Omental fat pad (tissue), 4 donors: Measurements from ENCODE around the gene LRRC8B. TPM values are rescaled to one million over a fixed set of nuclear protein-coding genes. Genes with fewer than 3 reads are reported as not detected.
A peak's percentile ranks its signal among the peaks of the same experiment; 100 is the strongest.
"Not testable (repeated sequence)": the region's sequence is repeated elsewhere in the genome, so short reads cannot be mapped to it uniquely, and the experiment has no call there.

Experiments
- ATAC-seq: fragments of 150-250 bp; one replicate; pipeline ENCODE4 v1.9.1; 2016; ENCODE audit warnings: mild to moderate bottlenecking, moderate library complexity; ENCODE audit not compliant: low FRiP score
- DNase-seq: peaks from one replicate; pipeline ENCODE4 v3.0.0-alpha.2; 2019; ENCODE audit warnings: low spot score
- CTCF ChIP-seq, 3 donors: fragments of 450-650 bp; IDR thresholded peaks; one replicate each; pipeline ENCODE4 v1.5.1; 2016 to 2017; ENCODE audit warnings: antibody characterized with exemption in 3 of 3, mild to moderate bottlenecking in 3 of 3, moderate library complexity in 2 of 3
- total RNA-seq, 4 donors: library from RNA; depleted of rRNA; stranded (reverse); fragments of >200 nt; gene quantifications; one replicate each; pipeline ENCODE4 v1.1.0, GENCODE V29; 2016

LRRC8B gene
- total RNA-seq, 4 donors from 2014 or later: 5.7 to 30.3 (median 10.7) TPM

- ATAC-seq: no peak
- no peak for TF ChIP-seq CTCF (IDR thresholded peaks at IDR 0.05)
- no peak for DNase-seq
Measured at GRCh38 chr1:89627596-89627962, 103.0 kb downstream of the LRRC8B start.

GRCh38 chr1:89629146-89629545, 104.5 kb downstream of the LRRC8B start:
- TF ChIP-seq CTCF (IDR thresholded peaks at IDR 0.05): no peak
- no peak for DNase-seq
- no peak for ATAC-seq

GRCh38 chr1:89629600-89629999, 105.0 kb downstream of the LRRC8B start:
- not testable (repeated sequence) for ATAC-seq, DNase-seq

- ATAC-seq (no peak), DNase-seq (no peak)
- no peak for TF ChIP-seq CTCF (IDR thresholded peaks at IDR 0.05)
Measured at GRCh38 chr1:89630048-89630447, 105.4 kb downstream of the LRRC8B start.

- no peak for TF ChIP-seq CTCF (IDR thresholded peaks at IDR 0.05)
- DNase-seq (no peak), ATAC-seq (no peak)
Measured at GRCh38 chr1:89631816-89632656, 107.4 kb downstream of the LRRC8B start.

GRCh38 chr1:89632657-89633247, 108.1 kb downstream of the LRRC8B start, which contains the start of gene LRRC8C:
TSS of gene LRRC8C (plus strand) at chr1:89633120. CDS start at chr1:89686474, 53,354 bp downstream.
- ATAC-seq (peak; percentile 95), DNase-seq (peak; percentile 26)
- peak in 1 of 3 donors; percentile 22 for TF ChIP-seq CTCF (IDR thresholded peaks at IDR 0.05)

GRCh38 chr1:89633248-89633799, 108.7 kb downstream of the LRRC8B start:
- DNase-seq (no peak), ATAC-seq (peak; percentile 48)
- TF ChIP-seq CTCF (IDR thresholded peaks at IDR 0.05): no peak
